ENCODE data around the gene WDR7. TPM values are rescaled to one million over a fixed set of nuclear protein-coding genes. Genes with fewer than 3 reads are reported as not detected.

The WDR7 gene
- total and polyA plus RNA-seq, 2 experiments from 2014 or later: 5.9 to 19.0 TPM

DNA sequence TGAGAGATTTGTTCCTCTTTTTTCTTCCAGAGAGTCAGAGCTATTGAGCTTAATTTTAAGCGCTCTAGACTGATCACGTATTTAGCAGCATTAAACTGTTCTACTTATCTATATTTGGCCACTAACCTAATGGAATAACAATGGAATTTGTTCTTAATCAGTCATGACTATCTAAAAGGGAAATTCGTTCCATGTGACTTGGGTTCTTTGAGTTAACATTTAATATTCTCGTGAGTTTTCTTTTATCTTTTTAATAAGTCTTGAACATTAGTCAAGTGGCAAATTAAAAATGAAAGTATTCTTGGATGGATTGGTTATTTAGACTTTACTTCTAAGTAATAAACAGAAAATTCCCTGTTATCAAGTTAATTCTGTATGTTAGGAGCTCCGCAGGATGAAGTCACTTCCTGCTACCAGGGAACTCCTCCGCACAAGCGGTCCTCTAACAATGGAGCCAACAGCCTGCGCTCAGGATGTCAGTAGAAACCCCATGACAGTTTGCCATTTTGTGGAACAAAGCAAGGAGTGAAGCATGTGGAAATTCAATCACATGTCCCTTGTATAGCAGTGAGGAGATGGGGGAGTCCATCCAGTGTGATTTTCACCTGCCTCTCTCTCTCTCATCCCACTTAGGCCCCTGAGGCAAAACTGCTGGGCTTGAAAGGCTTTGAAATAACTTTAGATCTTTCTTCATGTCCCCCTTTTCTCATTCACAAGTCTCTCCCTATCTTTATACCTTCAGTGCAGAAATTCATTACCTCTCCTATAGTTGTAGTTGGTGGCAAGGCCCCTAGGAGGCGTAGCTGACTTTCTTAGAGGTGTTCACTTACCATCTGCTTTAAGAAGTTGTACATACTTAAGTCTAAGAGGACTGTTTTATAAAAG lies 138.1 kb downstream of the WDR7 start:
- no peaks in the 10 kb centered on the region for H3K36me3 ChIP-seq (replicated peaks; ENCODE audit: insufficient read depth, low read depth)
- H3K79me2 ChIP-seq: no peaks in the 10 kb centered on the region
- H4K20me1 ChIP-seq (ENCODE audit: insufficient read depth, poor library complexity, severe bottlenecking): no peaks in the 10 kb centered on the region
- peak; percentile 52 for DNase-seq (ENCODE audit: low spot score)
- no peaks in the 10 kb centered on the region for H3K9me2 ChIP-seq (replicated peaks; ENCODE audit: insufficient read depth)
- no peaks in the 10 kb centered on the region for H3K27me3 ChIP-seq
- 83% methylated on average over 9 of the region's 9 CpGs for WGBS (ENCODE audit: low lambda C conversion rate, missing lambda C conversion rate)
- no peak overlapping the region for H3K27ac ChIP-seq
- no peak overlapping the region for H2AFZ ChIP-seq
- H3K4me1 ChIP-seq (ENCODE audit: insufficient read depth): no peaks in the 10 kb centered on the region
- H3K4me2 ChIP-seq: no peak overlapping the region
- no peaks in the 10 kb centered on the region for H3K9me3 ChIP-seq (ENCODE audit: low read depth)
- TF ChIP-seq, protein P1, sequence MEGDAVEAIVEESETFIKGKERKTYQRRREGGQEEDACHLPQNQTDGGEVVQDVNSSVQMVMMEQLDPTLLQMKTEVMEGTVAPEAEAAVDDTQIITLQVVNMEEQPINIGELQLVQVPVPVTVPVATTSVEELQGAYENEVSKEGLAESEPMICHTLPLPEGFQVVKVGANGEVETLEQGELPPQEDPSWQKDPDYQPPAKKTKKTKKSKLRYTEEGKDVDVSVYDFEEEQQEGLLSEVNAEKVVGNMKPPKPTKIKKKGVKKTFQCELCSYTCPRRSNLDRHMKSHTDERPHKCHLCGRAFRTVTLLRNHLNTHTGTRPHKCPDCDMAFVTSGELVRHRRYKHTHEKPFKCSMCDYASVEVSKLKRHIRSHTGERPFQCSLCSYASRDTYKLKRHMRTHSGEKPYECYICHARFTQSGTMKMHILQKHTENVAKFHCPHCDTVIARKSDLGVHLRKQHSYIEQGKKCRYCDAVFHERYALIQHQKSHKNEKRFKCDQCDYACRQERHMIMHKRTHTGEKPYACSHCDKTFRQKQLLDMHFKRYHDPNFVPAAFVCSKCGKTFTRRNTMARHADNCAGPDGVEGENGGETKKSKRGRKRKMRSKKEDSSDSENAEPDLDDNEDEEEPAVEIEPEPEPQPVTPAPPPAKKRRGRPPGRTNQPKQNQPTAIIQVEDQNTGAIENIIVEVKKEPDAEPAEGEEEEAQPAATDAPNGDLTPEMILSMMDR (IDR thresholded peaks at IDR 0.05; ENCODE audit: poor library complexity): peak; percentile 54
- TF ChIP-seq EZH2phosphoT487 (IDR thresholded peaks at IDR 0.05; ENCODE audit: low read depth, severe bottlenecking, unreplicated experiment) (no peak), EZH2 (IDR thresholded peaks at IDR 0.05; ENCODE audit: borderline replicate concordance) (no peak)
- no peak overlapping the region for H3K4me3 ChIP-seq

DNA sequence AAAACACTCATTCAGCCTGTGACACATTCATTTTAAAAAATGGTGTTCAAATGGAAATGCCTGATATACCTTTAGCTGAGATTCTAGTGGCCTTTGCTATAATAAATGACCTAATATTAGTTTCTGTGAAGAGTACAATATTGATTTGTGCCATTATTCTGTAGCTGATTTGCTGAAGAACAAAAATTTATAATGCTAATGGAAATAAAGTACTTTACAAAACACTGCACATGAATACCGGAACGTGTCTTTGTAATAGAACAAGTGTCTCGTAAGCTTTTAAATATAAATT lies 138.7 kb downstream of the WDR7 start:
- H3K9me3 ChIP-seq (ENCODE audit: low read depth): no peaks in the 10 kb centered on the region
- no peak overlapping the region for H3K4me3 ChIP-seq
- H4K20me1 ChIP-seq (ENCODE audit: insufficient read depth, poor library complexity, severe bottlenecking): no peaks in the 10 kb centered on the region
- H3K79me2 ChIP-seq: no peaks in the 10 kb centered on the region
- H3K4me2 ChIP-seq: no peak overlapping the region
- H3K4me1 ChIP-seq (ENCODE audit: insufficient read depth): no peaks in the 10 kb centered on the region
- H2AFZ ChIP-seq: no peak overlapping the region
- no peak overlapping the region for H3K27ac ChIP-seq
- no peaks in the 10 kb centered on the region for H3K36me3 ChIP-seq (replicated peaks; ENCODE audit: insufficient read depth, low read depth)
- no peaks in the 10 kb centered on the region for H3K9me2 ChIP-seq (replicated peaks; ENCODE audit: insufficient read depth)
- TF ChIP-seq, protein P1 (IDR thresholded peaks at IDR 0.05; ENCODE audit: poor library complexity): no peak
- TF ChIP-seq EZH2phosphoT487 (IDR thresholded peaks at IDR 0.05; ENCODE audit: low read depth, severe bottlenecking, unreplicated experiment): no peak
- no peak for TF ChIP-seq EZH2 (IDR thresholded peaks at IDR 0.05; ENCODE audit: borderline replicate concordance)
- no peaks in the 10 kb centered on the region for H3K27me3 ChIP-seq
- no peak for DNase-seq (ENCODE audit: low spot score)
- 93% methylated on average over 3 of the region's 3 CpGs for WGBS (ENCODE audit: low lambda C conversion rate, missing lambda C conversion rate)

GRCh38 chr18:56795381-56795780 lies 144.2 kb downstream of the WDR7 start:
- no peak overlapping the region for H3K4me2 ChIP-seq
- H3K4me1 ChIP-seq (ENCODE audit: insufficient read depth): no peaks in the 10 kb centered on the region
- H3K27ac ChIP-seq: no peak overlapping the region

More at GRCh38 chr18:56795381-56795780, 144.2 kb downstream of the WDR7 start:
- TF ChIP-seq, protein P1 (IDR thresholded peaks at IDR 0.05; ENCODE audit: poor library complexity): no peak
- TF ChIP-seq EZH2phosphoT487 (IDR thresholded peaks at IDR 0.05; ENCODE audit: low read depth, severe bottlenecking, unreplicated experiment) (no peak), EZH2 (IDR thresholded peaks at IDR 0.05; ENCODE audit: borderline replicate concordance) (no peak)
- Histone ChIP-seq H3K79me2 (no peaks in the 10 kb centered on the region), H3K9me3 (ENCODE audit: low read depth) (no peaks in the 10 kb centered on the region), H3K4me3 (no peak overlapping the region), H3K9me2 (replicated peaks; ENCODE audit: insufficient read depth) (no peaks in the 10 kb centered on the region), H4K20me1 (ENCODE audit: insufficient read depth, poor library complexity, severe bottlenecking) (no peaks in the 10 kb centered on the region), H3K27me3 (no peaks in the 10 kb centered on the region), H3K36me3 (replicated peaks; ENCODE audit: insufficient read depth, low read depth) (no peaks in the 10 kb centered on the region), H2AFZ (no peak overlapping the region)
- 84% methylated on average over 1 of the region's 1 CpG for WGBS (ENCODE audit: low lambda C conversion rate, missing lambda C conversion rate)
- no peak for DNase-seq (ENCODE audit: low spot score)
